PC-3 (cell line): Measurements from ENCODE around the gene RAB23.

Source experiments
- CTCF ChIP-seq: fragments of 300-600 bp; sonication (generic); conservative IDR thresholded peaks from 2 replicates; pipeline ENCODE4 v1.5.1; 2017; ENCODE audit warnings: antibody characterized with exemption, low read depth, mild to moderate bottlenecking, low read length
- EZH2 ChIP-seq: fragments of 300-600 bp; sonication (generic); IDR thresholded peaks from one replicate; pipeline ENCODE4 v1.6.1; 2017; ENCODE audit warnings: antibody characterized with exemption, mild to moderate bottlenecking, low read length; ENCODE audit not compliant: unreplicated experiment

GRCh38 chr6:57259064-57259463 is 37.0 kb upstream of the RAB23 start:
- TF ChIP-seq EZH2 (no peak), CTCF (no peak)
